Lung (tissue), 16 donors: ENCODE data around the gene UROS. TPM values are rescaled to one million over a fixed set of nuclear protein-coding genes. Genes with fewer than 3 reads are reported as not detected.

ENCODE experiments used
- ATAC-seq: fragments of 200-7000 bp; cut with Tn5 transposase; one replicate; pipeline ENCODE4 v1.9.1; 2020; ENCODE audit warnings: moderate number of reproducible peaks; ENCODE audit not compliant: insufficient read depth, low FRiP score
- DNase-seq, 3 donors: peaks; one replicate each; pipeline ENCODE4 v3.0.0-alpha.2; 2013 to 2017
- H3K27ac ChIP-seq, 2 donors: one replicate each; pipeline ENCODE4 v1.5.1; 2013; ENCODE audit warnings: mild to moderate bottlenecking in 2 of 2, moderate library complexity in 2 of 2, control low read depth in 1 of 2, inconsistent platforms in 1 of 2, low read depth in 1 of 2, low read length in 1 of 2
- H3K27me3 ChIP-seq, 3 donors: one replicate each; pipeline ENCODE4 v1.5.1; 2013; ENCODE audit warnings: low read length in 2 of 3; ENCODE audit not compliant: control insufficient read depth in 3 of 3, insufficient read depth in 3 of 3
- H3K36me3 ChIP-seq, 4 donors: one replicate each; pipeline ENCODE4 v1.5.1; 2013; ENCODE audit warnings: low read length in 4 of 4, mild to moderate bottlenecking in 1 of 4, moderate library complexity in 1 of 4; ENCODE audit not compliant: control insufficient read depth in 4 of 4, insufficient read depth in 4 of 4
- H3K4me1 ChIP-seq, 5 donors: one replicate each; pipeline ENCODE4 v1.5.1; 2013; ENCODE audit warnings: low read length in 5 of 5, mild to moderate bottlenecking in 2 of 5, moderate library complexity in 1 of 5; ENCODE audit not compliant: control insufficient read depth in 5 of 5, insufficient read depth in 5 of 5
- H3K4me3 ChIP-seq: one replicate; pipeline ENCODE4 v1.5.1; 2013; ENCODE audit warnings: mild to moderate bottlenecking, control low read depth, moderate library complexity
- H3K9ac ChIP-seq, 2 donors: one replicate each; pipeline ENCODE4 v1.5.1; 2013; ENCODE audit warnings: low read length in 2 of 2, control low read depth in 1 of 2; ENCODE audit not compliant: insufficient read depth in 1 of 2
- H3K9me3 ChIP-seq, 4 donors: one replicate each; pipeline ENCODE4 v1.5.1; 2013; ENCODE audit warnings: low read length in 3 of 4, mild to moderate bottlenecking in 1 of 4, moderate library complexity in 1 of 4; ENCODE audit not compliant: control insufficient read depth in 4 of 4, insufficient read depth in 3 of 4
- CTCF ChIP-seq: IDR thresholded peaks from 2 replicates; pipeline ENCODE4 v1.5.1; 2012; ENCODE audit warnings: mild to moderate bottlenecking; ENCODE audit errors: control extremely low read depth, extremely low read depth
- WGBS, 2 donors: extraction: QIAGEN DNeasy Blood & Tissue Kit; methylation state at CpG; one replicate each; pipeline ENCODE4 v1.1.7; 2013; 5-methylcytosine and 5-hydroxymethylcytosine counted together
- long read RNA-seq, 5 donors: transcript quantifications; one replicate each; lab custom pipeline, GENCODE V29; 2026
- polyA plus RNA-seq, 2 donors: library from polyadenylated mRNA; stranded (reverse); fragments of 200-250 nt; gene quantifications; one replicate each; pipeline ENCODE4 v1.2.1, GENCODE V29; 2013
- total RNA-seq, 2 donors: library from RNA; depleted of rRNA in 1 of 2; stranded (reverse); fragments of >200 nt in 1 of 2; gene quantifications; one replicate each; pipeline ENCODE4 v1.2.1, GENCODE V29; 2014 to 2021
- donor health status: control.
- donor health status: control.
- donor health status: Bipolar disorder and iron deficiency.
- donor health status: healthy.
- donor health status: DM: yes; HTN: yes; CAD: no.

UROS gene
- total RNA-seq: 10 to 100 TPM; 32.5 to 45.5 TPM
- polyA plus RNA-seq: 10 to 100 TPM; 29.8 to 44.7 TPM
- long read RNA-seq, donor 1, transcript UROS-204 (10 exons, 1,342 nt): major isoform, 14 of 17 reads
- long read RNA-seq, donor 1, partial matches to known transcripts: 0 of 17 reads
- long read RNA-seq, donor 1, other reads (novel, unspliced or antisense): 0 of 17 reads
- long read RNA-seq, donor 2, transcript UROS-204 (10 exons, 1,342 nt): major isoform, 6 of 9 reads
- long read RNA-seq, donor 2, partial matches to known transcripts: 0 of 9 reads
- long read RNA-seq, donor 2, other reads (novel, unspliced or antisense): 0 of 9 reads
- long read RNA-seq, donor 3, transcript UROS-204 (10 exons, 1,342 nt): major isoform, 5 of 9 reads
- long read RNA-seq, donor 3, partial matches to known transcripts: 0 of 9 reads
- long read RNA-seq, donor 3, other reads (novel, unspliced or antisense): 0 of 9 reads
- long read RNA-seq, donor 4, transcript UROS-204 (10 exons, 1,342 nt): major isoform, 6 of 7 reads
- long read RNA-seq, donor 4, partial matches to known transcripts: 0 of 7 reads
- long read RNA-seq, donor 4, other reads (novel, unspliced or antisense): 0 of 7 reads
- long read RNA-seq, donor 5, transcript UROS-204 (10 exons, 1,342 nt): major isoform, 8 of 21 reads
- long read RNA-seq, donor 5, partial matches to known transcripts: 9 of 21 reads
- long read RNA-seq, donor 5, other reads (novel, unspliced or antisense): 0 of 21 reads

GRCh38 chr10:125822878-125823662 lies at the start of gene UROS, which contains the start of gene BCCIP:
Gene UROS (minus strand): TSS chr10:125823258. CDS start chr10:125816499, 6,759 bp downstream.
Gene BCCIP (plus strand): TSS chr10:125823546. CDS start chr10:125823558, 12 bp downstream.
- H3K36me3 ChIP-seq: peaks cover 2 to 13% (median 7%) of the 10 kb centered on the region in 4 donors
- peak within 1 kb of the TSS; percentile 89 to 96 for H3K27ac ChIP-seq
- peak within 1 kb of the TSS; percentile 86 for H3K4me3 ChIP-seq
- H3K9ac ChIP-seq: peak within 1 kb of the TSS; percentile 85 to 99
- H3K4me1 ChIP-seq: peaks cover 5 to 20% (median 13%) of the 10 kb centered on the region in 5 donors
- H3K9me3 ChIP-seq: no peaks in the 10 kb centered on the region
- no peak for TF ChIP-seq CTCF
- WGBS, 2 donors: 0% methylated on average over 72 to 74 of the region's 74 CpGs
- ATAC-seq: peak; percentile 97
- DNase-seq: peak; percentile 90 to 95 (median 93)
- no peaks in the 10 kb centered on the region for H3K27me3 ChIP-seq

GRCh38 chr10:125871338-125871737 lies 48.3 kb upstream of the UROS start:
- DNase-seq (peak; percentile 73 to 94 (median 93)), ATAC-seq (no peak)
- Histone ChIP-seq H3K9ac (no peak overlapping the region), H3K4me1 (peaks cover 0 to 20% (median 4%) of the 10 kb centered on the region in 5 donors), H3K27ac (no peak overlapping the region), H3K9me3 (peaks cover 0 to 6% (median 3%) of the 10 kb centered on the region in 4 donors), H3K4me3 (no peak overlapping the region), H3K27me3 (no peaks in the 10 kb centered on the region), H3K36me3 (peaks cover 8 to 9% (median 9%) of the 10 kb centered on the region in 4 donors)
- no peak for TF ChIP-seq CTCF
- 79 to 80% methylated on average over 4 of the region's 4 CpGs for WGBS, 2 donors

- 54 to 58% methylated on average over 7 of the region's 7 CpGs for WGBS, 2 donors
Measured at GRCh38 chr10:125868372-125868975, 45.4 kb upstream of the UROS start.

More at GRCh38 chr10:125868372-125868975, 45.4 kb upstream of the UROS start:
- H3K4me1 ChIP-seq: peaks cover 0 to 20% (median 4%) of the 10 kb centered on the region in 5 donors
- ATAC-seq (no peak), DNase-seq (peak; percentile 31 to 75 (median 52))
- H3K4me3 ChIP-seq: no peak overlapping the region
- H3K27ac ChIP-seq: no peak overlapping the region
- no peaks in the 10 kb centered on the region for H3K27me3 ChIP-seq
- H3K36me3 ChIP-seq: peaks cover 3 to 12% (median 8%) of the 10 kb centered on the region in 4 donors
- peak; percentile 71 for TF ChIP-seq CTCF
- no peaks in the 10 kb centered on the region for H3K9me3 ChIP-seq
- no peak overlapping the region for H3K9ac ChIP-seq
